GM12878 (cell line): Measurements from ENCODE around the gene RPUSD3. TPM values are rescaled to one million over a fixed set of nuclear protein-coding genes. Genes with fewer than 3 reads are reported as not detected.

Source experiments
- BRCA1 ChIP-seq: IDR thresholded peaks from 2 replicates; pipeline ENCODE4 v1.6.1; 2011; ENCODE audit warnings: low read depth, low read length, improper control_type of control experiment
- EED ChIP-seq: sonication (generic); IDR thresholded peaks from 2 replicates; pipeline ENCODE4 v1.6.1; 2016; ENCODE audit warnings: antibody characterized with exemption, low read depth
- EGR1 ChIP-seq, 2 experiments: IDR thresholded peaks; 1 replicate in 1 of 2; 2 replicates in 1 of 2; pipeline ENCODE4 v1.6.1; 2011 to 2012; ENCODE audit warnings: low read depth in 2 of 2, low read length in 2 of 2, borderline replicate concordance in 1 of 2, mild to moderate bottlenecking in 1 of 2, moderate library complexity in 1 of 2
- GABPA ChIP-seq: IDR thresholded peaks from 2 replicates; pipeline ENCODE4 v1.6.1; 2014; ENCODE audit warnings: antibody characterized with exemption, low read depth, mild to moderate bottlenecking, inconsistent platforms
- HDAC6 ChIP-seq: fragments of 200-600 bp; sonication (generic); IDR thresholded peaks from one replicate; pipeline ENCODE4 v1.8.0; 2017; ENCODE audit warnings: antibody characterized with exemption; ENCODE audit not compliant: unreplicated experiment
- HSF1 ChIP-seq: fragments of 150-350 bp; IDR thresholded peaks from 2 replicates; pipeline ENCODE4 v1.6.1; 2014; ENCODE audit warnings: mild to moderate bottlenecking, low read depth, low read length
- IRF3 ChIP-seq: fragments of 450-650 bp; IDR thresholded peaks from 2 replicates; pipeline ENCODE4 v1.6.1; 2014; ENCODE audit warnings: mild to moderate bottlenecking
- KLF5 ChIP-seq: fragments of 450-650 bp; IDR thresholded peaks from 2 replicates; pipeline ENCODE4 v1.6.1; 2014; ENCODE audit warnings: mild to moderate bottlenecking; ENCODE audit not compliant: partially characterized antibody
- NFYA ChIP-seq: IDR thresholded peaks from 2 replicates; pipeline ENCODE4 v1.6.1; 2011; ENCODE audit warnings: low read depth, mild to moderate bottlenecking, low read length, improper control_type of control experiment, borderline replicate concordance
- POLR2A ChIP-seq: IDR thresholded peaks from 2 replicates; pipeline ENCODE4 v1.6.1; 2011; ENCODE audit warnings: low read depth, mild to moderate bottlenecking, low read length
- REST ChIP-seq: IDR thresholded peaks from 2 replicates; pipeline ENCODE4 v1.6.1; 2012; ENCODE audit warnings: mild to moderate bottlenecking, low read depth, low read length
- RFX5 ChIP-seq: IDR thresholded peaks from 2 replicates; pipeline ENCODE4 v1.6.1; 2011; ENCODE audit warnings: low read depth, low read length, improper control_type of control experiment
- SKIL ChIP-seq: fragments of 450-650 bp; IDR thresholded peaks from 2 replicates; pipeline ENCODE4 v1.6.1; 2017; ENCODE audit warnings: mild to moderate bottlenecking, low read depth, inconsistent platforms; ENCODE audit not compliant: poor library complexity, severe bottlenecking
- SMAD1 ChIP-seq: fragments of 450-650 bp; IDR thresholded peaks from 2 replicates; pipeline ENCODE4 v1.6.1; 2018; ENCODE audit warnings: mild to moderate bottlenecking, low read depth; ENCODE audit not compliant: partially characterized antibody
- SMC3 ChIP-seq: IDR thresholded peaks from 2 replicates; pipeline ENCODE4 v1.6.1; 2011; ENCODE audit warnings: low read length, improper control_type of control experiment, borderline replicate concordance
- TBL1XR1 ChIP-seq: IDR thresholded peaks from 2 replicates; pipeline ENCODE4 v1.6.1; 2012; ENCODE audit warnings: low read depth, low read length, improper control_type of control experiment
- ZNF687 ChIP-seq: fragments of 450-650 bp; IDR thresholded peaks from 2 replicates; pipeline ENCODE4 v1.6.1; 2017; ENCODE audit warnings: mild to moderate bottlenecking, moderate library complexity
- polyA plus RNA-seq, 11 experiments: library from polyadenylated mRNA; depleted of rRNA in 4 of 11; unstranded in 6 of 11; stranded (reverse) in 5 of 11; fragments of >200 nt; fragmentation: Nextera tagmentation in 4 of 11; fragmentation: Illumina TruSeq in 1 of 11; extraction: Ambion mirVana in 4 of 11; extraction: Trizol in 1 of 11; gene quantifications; 1 replicate in 1 of 11; 2 replicates in 10 of 11; pipeline versions ENCODE4 v1.2.1 to v1.2.3, GENCODE V29; 2011 to 2016; ENCODE audit warnings: inconsistent platforms in 2 of 11, missing spikeins in 2 of 11, low read depth in 1 of 11
- total RNA-seq, 4 experiments: library from RNA; depleted of rRNA in 3 of 4; stranded (reverse); fragments of >200 nt in 3 of 4; fragmentation: Illumina TruSeq in 1 of 4; extraction: Trizol in 1 of 4; gene quantifications; 2 replicates each; pipeline versions ENCODE4 v1.2.1 to v1.2.3, GENCODE V29; 2013 to 2021

The RPUSD3 gene
- total and polyA plus RNA-seq, 10 of the 15 experiments (the other 5 are each of a cell fraction or from before 2014, with no cell fraction given) = 6.4 to 72.9 (median 41.8) TPM

- peak; percentile 68 for TF ChIP-seq ZNF687
- no peak for TF ChIP-seq BRCA1
- peak; percentile 93 for TF ChIP-seq POLR2A
- TF ChIP-seq REST = no peak
- TF ChIP-seq NFYA = no peak
- TF ChIP-seq SKIL = no peak
- no peak for TF ChIP-seq RFX5
- no peak for TF ChIP-seq SMAD1
- peak; percentile 29 for TF ChIP-seq HDAC6
- no peak for TF ChIP-seq EED
- no peak for TF ChIP-seq SMC3
- TF ChIP-seq EGR1 (IDR thresholded peaks at IDR 0.05; ENCODE audit: borderline replicate concordance in 1 of 2, low read depth in 2 of 2, low read length in 2 of 2) = no peak
- TF ChIP-seq KLF5 = no peak
- no peak for TF ChIP-seq TBL1XR1
- TF ChIP-seq IRF3 = no peak
- TF ChIP-seq HSF1 = no peak
- no peak for TF ChIP-seq GABPA
Measured at GRCh38 chr3:9809615-9810432, 34.0 kb downstream of the RPUSD3 start, which contains the start of gene TTLL3 (continued).
